Forelimb muscle (tissue), 1 donor: ENCODE results near the gene NECTIN4. TPM values are rescaled to one million over a fixed set of nuclear protein-coding genes. Genes with fewer than 3 reads are reported as not detected.

Experiments used
- DNase-seq: peaks from one replicate; pipeline ENCODE4 v3.0.0-alpha.2; 2013; ENCODE audit warnings: low read depth
- polyA plus RNA-seq: library from polyadenylated mRNA; unstranded; fragments of 120-200 nt; gene quantifications from one replicate; pipeline ENCODE4 v1.2.1, GENCODE V29; 2013; ENCODE audit not compliant: insufficient read length

The NECTIN4 gene
- polyA plus RNA-seq, 1 donor, result 0.09 TPM

DNA sequence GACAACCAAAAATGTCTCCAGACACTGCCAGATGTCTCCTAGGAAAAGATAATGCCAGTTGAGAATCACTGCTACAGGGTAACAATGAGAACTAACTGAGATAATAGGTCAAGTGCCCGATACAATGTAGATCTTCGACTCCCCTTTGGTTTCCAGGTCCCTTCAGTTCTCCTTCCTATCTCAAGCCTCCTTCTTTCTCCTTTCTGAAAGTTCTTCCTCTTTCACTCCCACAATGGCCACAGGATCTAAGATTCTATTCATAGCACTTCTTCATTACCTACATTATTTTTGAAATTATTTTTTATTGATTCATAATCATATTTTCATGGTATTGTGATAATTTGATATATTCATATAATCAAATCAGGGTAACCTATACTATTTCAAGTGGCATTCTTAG, 22.2 kb upstream of the NECTIN4 start:
- DNase-seq, result no peak

- no peak for DNase-seq
These were observed 21.8 kb upstream of the NECTIN4 start for GRCh38 chr1:161111117-161111516.

DNA sequence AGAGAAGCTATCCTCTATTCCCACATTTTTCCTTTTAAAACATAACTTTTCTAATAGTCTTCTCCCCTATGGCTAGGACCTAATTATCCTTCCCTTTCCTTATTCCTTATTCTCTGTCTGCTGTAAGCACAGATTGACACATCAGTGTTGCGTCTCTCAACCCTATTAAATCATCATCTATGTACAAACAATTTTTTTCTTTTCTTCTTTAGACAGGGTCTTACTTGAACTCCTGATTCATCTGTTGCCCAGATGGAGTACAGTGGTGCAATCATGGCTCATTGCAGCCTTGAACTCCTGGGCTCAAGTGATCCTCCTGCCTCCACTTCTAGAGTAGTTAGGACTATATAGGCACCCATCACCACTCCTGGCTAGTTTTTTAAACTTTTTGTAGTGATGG, 17.1 kb upstream of the NECTIN4 start:
- DNase-seq, result no peak

- DNase-seq, result no peak
These were observed 11.2 kb upstream of the NECTIN4 start for GRCh38 chr1:161100556-161100955.

DNA sequence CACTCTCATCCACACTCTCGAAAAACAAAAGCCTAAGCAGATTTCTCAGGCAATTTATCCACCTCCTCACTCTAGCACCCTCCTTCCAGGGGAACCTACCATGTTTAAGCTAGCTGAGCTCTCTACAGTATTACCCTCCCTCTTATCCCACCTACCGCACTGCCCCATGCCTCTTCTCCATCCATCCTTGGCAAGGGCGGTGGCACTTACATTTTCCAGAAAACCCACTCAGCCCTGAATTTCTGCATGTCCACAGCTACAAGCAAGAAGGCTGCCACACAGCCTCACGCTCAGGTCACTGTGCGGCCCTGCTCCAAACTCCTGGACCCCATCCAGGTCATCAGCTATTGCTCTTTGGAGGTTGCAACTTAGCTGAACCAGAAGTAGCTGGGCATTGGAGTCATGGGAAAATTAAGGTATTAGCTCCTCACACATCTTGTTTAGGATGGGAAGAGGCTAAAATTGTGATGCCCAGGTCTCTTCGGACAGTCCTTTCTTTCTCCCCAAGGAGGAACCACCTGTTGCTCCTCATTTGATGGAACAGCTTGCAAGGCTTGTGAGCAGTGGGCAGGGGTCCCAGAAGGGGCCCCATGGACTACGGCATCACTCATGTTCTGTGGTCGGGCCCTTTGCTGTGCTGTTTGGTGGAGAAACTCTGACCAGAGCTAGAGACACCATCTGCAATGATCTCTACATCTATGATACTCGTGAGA, 9.9 kb upstream of the NECTIN4 start:
- DNase-seq, result no peak

DNA sequence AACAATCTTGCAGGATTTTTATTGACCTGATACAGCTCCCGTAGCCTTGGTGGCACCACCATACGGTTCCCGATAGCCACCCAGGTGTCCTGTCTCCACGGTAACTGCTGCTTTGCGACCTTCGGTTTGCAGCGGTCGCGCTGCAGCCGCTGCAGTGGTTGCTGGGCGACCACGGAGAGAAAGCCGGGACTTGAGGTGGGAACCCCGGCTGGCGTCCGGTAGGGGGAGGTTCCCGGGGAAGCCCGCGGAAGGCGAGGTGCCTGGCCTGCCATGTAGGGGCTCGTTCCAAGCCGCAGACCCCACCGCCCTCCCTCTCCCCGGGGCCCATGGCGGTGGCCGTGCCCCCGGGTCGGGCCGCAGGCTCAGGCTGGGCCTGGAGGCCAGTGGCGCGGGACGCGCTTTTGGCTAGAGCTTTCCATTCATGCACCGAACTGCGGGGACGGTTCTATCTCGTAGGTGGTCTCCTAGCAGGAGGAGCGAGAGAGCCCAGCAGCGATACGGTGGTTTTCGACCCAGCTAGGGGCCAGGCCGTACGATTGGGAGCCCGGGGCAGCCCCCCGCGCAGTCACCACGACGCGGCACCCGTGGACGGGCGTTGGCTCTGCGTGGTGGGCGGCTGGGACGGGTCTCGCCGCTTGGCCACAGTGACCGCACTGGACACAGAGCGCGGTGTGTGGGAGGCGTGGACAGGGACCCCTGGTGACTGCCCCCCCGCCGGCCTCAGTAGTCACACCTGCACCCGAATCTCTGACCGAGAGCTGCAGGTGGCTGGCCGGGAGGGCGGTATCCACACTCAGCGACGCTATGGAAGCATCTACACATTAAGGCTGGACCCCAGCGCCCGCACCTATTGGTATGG, 9.1 kb upstream of the NECTIN4 start, which contains the start of gene KLHDC9:
Gene KLHDC9 (plus strand): TSS at position 152 of the 859 bp plus-strand sequence. CDS start 175 bp downstream, at position 327.
- DNase-seq, result no peak

DNA sequence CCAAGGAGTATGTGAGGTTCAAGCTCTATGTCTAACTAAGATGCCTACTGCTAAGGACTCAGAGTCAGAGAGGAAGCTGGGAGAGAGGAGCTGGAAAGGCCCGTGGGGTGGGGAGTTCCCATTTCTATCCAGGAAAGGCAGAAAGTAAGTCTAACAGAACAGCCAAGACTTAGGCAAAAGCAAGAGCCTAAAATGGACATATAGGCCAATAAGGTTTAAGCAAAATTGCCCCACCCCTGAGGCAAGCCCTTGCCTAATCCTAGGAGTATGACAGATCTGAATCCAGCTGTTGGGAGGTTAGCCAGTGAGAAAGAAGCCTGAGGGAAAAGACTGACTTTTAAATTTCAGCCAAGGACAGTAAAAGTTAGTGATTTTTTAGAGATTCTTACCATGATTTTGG, 7.2 kb upstream of the NECTIN4 start:
- DNase-seq, result peak; percentile 77

- no peak for DNase-seq
These were observed 6.7 kb upstream of the NECTIN4 start for GRCh38 chr1:161096015-161096414.

- DNase-seq, result no peak
These were observed 5.9 kb upstream of the NECTIN4 start for GRCh38 chr1:161095230-161095629.

DNA sequence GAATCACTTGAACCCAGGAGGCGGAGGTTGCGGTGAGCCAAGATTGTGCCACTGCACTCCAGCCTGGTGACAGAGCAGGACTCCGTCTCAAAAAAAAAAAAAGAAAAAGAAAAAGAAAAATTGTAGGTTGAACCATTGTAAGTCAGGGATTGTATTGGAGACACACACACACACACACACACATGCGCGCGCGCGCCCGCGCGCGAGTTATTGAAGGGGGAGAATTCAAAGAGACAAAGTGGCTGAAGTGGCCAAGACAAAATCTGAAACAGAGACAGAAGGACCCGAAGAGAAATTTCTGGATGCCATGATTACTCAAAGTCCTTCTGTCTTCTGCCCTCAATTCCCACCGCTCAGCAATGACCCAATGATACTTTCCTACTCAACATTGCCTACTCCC, 5.1 kb upstream of the NECTIN4 start:
- no peak for DNase-seq

DNA sequence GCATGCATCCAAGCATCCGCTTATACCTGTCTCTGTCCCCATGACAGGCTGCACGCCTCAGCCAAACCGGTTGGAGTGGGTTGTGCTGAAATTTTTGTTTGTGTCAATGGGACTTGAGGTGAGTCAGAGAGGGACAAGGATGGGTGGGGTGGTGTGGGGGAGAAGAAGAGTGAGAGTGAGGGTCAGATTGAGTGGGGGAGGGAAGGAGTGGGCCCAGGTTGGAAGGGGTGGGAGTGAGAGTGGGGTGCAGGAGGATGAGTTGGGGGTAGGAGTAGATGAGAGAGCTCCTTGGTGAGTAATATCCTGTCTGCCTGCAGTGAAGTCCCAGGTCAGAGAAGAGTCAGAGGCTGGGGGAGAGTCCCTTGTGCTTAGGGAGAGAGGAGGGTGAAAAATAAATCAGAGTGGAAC, 3.3 kb upstream of the NECTIN4 start:
- no peak for DNase-seq

GRCh38 chr1:161091796-161092507, 2.6 kb upstream of the NECTIN4 start:
- no peak for DNase-seq

- no peak for DNase-seq
These were observed 1.7 kb upstream of the NECTIN4 start for GRCh38 chr1:161091093-161091492.

- DNase-seq, result no peak
These were observed 1.3 kb upstream of the NECTIN4 start for GRCh38 chr1:161090617-161091016.

GRCh38 chr1:161089938-161090337, 580 bp upstream of the NECTIN4 start:
- no peak for DNase-seq

GRCh38 chr1:161088587-161089110, 709 bp downstream of the NECTIN4 start:
- DNase-seq, result no peak

- no peak for DNase-seq
These were observed 2.9 kb downstream of the NECTIN4 start for GRCh38 chr1:161086457-161086856.

DNA sequence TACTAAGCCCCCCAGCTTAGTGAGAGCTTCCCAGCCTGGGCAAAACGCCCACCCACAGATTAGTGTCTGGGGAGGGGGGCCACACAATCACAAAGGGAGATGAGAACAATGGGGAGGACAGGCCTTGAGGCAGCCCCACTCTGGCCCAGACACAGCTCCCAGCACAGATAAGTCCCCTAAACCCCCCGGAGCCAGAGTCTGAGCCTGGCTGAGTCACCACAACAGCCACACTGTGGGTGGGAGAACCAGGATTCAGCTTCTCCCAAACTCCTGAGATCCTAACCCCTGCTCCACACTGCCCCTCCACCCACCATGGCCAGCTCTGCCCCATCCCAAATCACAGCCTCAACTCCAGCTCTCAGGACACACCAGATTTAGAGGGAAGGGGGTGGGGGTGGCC, 4.2 kb downstream of the NECTIN4 start:
- DNase-seq, result no peak

DNA sequence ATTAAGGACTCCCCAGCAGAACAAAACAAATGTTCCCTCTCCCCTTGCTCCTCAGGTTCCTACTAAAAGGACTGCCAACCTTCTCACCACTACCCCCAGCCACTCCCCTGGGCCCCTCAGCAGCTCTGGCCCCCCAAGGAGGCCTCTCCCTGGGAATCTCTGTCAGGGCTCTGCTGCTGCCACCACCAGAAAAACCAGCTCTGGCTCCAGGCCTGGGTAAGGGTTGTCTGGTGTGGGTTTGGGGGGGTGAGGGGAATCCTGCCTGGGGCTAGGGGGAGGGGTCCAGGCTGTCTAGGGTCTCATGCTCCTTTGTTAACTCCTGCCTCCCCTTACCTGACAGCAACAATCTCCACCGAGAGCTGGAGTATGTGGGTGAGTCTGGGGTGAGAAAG, 4.8 kb downstream of the NECTIN4 start:
- DNase-seq, result no peak

DNA sequence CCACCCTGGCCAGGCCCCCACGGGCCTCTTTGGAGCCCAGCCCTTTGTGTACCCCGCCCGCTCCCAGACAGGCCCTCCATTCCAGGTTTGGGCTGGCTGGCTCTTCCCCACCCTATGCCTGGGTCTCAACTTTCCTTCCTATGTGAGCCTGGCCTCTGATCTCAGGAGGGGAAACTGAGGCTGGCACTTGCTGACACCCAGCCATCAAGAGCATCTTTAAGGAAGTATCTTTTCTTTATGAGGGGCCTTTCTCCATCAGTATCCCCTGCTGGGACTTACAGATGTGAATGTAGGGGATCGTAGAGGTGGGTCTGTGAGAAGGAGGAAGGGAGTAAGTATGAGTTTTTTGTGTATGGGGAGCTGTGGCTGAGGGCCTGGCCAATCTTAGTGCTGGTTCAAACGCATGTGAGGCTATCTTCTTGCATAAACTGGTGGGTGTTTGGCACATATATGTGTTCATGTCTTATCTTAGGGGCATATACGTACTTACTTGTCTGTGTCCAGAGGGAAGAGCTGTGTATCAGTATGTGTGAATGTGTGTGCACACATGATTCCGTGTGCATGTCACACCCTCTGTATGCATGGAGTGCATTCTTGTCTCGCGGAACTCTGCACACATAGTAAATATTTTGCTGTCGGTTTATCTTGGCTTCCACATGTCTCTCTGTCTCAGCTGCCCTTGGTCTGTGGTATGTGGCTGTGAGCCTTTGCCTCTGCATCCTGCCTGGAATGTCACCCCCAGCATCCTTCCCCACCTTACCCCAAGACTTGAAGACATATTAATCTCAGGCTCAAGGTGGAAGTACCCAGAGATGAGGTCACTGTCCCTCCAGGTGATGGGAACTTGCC, 5.4 kb downstream of the NECTIN4 start:
- DNase-seq, result no peak
